RPMI7951 (cell line): ENCODE results near the gene SLA2. TPM values are rescaled to one million over a fixed set of nuclear protein-coding genes. Genes with fewer than 3 reads are reported as not detected.
"Not testable (repeated sequence)": the region's sequence is repeated elsewhere in the genome, so short reads cannot be mapped to it uniquely, and the experiment has no call there.

ENCODE experiments used
- DNase-seq: peaks from one replicate; pipeline ENCODE4 v3.0.0-alpha.2; 2012; ENCODE audit warnings: low read depth
- total RNA-seq: library from RNA; depleted of rRNA; stranded (reverse); fragments of >200 nt; shearing (Covaris generic); gene quantifications from 2 replicates; pipeline ENCODE4 v1.2.3, GENCODE V29; 2014

Gene SLA2
- total RNA-seq, 1 experiment from 2014 or later, result not detected

DNA sequence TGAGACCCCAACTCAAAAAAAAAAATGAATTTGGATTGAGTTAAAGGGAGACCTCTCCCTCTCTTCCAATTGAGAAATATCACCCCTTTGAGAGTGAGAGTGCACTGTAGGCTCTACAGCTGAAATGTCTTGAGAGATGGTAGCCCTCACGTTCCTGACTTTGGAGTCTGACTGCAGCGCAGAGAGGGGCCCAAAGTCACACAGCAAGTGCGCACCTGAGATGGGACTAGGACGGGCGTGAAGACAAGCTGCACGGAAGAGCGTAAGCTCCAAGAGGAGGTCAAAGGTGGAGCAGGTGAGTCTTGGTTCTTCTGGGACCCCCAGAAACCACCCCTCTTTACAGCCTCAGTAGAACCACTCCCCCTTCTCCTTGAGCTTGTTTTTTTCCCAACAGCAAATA, 643 bp downstream of the SLA2 start:
- no peak for DNase-seq

DNA sequence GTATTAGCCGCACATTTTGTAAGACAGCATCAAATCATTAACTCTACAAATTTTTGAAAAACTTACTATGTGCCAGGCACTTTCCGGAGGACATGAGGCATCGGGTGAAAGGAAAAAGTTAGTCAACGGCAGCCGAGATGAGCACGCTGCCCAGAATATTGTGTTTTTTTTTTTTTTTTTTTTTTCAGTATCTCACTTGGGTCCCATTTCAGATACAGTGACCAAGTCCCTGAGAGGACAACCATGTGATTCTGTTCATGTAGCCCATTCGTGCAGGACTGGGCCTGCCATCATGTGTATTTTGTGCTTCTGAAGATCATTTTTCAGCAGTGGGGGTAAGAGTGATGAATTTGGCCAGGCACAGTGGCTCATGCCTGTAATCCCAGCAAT, 1.3 kb downstream of the SLA2 start:
- no peak for DNase-seq

DNA sequence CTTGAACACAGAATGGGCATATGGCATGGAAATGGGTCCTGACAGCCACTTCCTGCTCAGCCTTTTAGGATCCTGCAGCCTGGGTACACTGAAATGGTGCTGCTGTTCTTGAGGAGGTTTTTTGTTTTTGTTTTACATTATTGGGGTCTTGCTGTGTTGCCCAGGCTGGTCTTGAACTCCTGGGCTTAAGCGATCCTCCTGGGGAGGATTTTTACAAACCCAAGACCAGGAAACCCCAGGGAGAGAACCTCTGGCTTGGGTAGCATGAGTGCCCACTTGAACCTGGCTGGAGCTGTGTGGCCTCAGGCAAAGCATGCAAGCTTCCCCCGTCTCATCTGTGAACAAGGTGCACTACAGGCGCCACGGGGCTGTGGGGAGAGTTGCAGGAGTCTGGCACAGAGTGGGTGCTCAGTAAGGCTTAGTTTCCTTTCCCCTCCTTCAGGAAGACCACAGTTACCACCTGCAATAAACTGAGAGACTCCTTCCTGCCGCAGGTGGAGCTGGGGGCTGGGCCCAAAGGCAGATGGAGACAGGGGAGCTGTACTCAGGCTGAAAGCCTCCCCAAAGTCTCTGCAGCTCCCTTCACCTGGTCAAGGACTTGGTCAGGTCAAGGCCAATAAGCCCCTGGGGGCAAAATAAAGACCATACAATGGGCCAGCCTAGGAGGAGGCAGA, 1.8 kb downstream of the SLA2 start:
- DNase-seq, result no peak

DNA sequence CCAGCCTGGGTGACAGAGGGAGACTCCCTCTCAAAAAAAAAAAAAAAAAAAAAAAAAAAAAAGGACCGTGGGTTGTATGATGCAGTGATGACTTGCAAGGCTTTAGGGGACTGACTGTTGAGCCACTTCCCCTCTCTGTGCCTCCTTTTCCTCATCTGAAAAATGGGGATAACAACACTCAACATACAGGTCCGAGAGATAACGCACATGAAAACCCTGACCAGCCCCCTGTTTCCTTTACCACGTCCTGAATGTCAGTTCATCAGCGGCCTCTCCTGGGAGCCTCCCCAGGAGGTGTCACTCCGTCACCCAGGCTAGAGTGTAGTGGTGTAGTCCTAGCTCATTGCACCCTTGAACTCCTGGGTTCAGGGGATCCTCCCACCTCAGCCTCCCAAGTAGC, 3.9 kb downstream of the SLA2 start:
- no peak for DNase-seq

DNA sequence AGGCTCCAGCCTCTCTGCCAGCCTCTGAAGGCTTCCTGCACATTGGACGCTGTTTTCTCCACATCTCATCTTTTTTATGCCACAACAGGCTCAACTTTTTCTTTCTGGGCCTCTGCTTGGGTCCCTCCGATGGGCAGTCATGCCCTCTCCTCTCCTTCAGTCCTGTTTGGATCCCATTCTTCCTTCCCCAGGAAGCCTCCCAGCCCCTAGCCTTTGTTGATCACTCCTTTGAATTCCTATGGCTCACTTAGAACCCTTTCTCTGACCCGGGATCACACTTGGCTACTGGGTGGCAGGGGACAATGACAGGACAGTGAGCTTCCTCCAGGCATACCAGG, 4.5 kb downstream of the SLA2 start:
- DNase-seq, result no peak

DNA sequence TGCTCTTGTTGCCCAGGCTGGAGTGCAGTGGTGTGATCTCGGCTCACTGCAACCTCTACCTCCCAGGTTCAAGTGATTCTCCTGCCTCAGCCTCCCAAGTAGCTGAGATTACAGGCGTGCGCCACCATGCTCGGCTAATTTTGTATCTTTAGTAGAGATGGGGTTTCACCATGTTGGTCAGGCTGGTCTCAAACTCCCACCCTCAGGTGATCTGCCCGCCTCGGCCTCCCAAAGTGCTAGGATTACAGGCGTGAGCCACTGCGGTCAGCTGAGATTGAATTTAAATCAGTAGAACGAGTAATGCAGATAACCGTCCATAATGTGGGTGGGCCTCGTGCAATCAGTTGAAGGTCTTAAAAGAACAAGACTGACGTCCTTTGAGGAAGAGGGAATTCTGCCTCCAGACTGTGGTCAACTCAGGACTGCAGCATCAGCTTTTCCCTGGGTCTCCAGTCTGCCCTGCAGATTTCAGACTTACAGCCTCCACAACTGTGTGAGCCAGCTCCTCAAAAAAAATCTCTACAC, 7.1 kb downstream of the SLA2 start:
- not testable (repeated sequence) for DNase-seq

DNA sequence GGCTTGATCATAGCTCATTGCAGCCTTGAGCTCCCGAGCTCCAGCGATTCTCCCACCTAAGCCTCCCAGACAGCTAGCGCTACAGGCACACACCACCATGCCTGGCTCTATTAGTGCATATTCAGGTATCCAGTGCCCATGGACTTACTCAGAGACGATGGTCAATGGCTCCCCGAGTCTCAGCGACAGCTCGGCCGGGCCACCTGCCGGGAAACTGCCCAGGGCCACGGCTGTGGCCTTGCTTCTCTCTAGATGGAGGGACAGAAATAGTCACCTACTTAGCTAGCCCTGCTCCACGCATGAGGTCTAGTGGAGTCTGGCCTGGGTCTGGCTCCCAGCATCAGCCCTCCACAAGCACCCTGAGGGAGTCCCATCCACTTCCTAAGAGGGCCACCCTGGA, 11.7 kb downstream of the SLA2 start:
- DNase-seq, result no peak

DNA sequence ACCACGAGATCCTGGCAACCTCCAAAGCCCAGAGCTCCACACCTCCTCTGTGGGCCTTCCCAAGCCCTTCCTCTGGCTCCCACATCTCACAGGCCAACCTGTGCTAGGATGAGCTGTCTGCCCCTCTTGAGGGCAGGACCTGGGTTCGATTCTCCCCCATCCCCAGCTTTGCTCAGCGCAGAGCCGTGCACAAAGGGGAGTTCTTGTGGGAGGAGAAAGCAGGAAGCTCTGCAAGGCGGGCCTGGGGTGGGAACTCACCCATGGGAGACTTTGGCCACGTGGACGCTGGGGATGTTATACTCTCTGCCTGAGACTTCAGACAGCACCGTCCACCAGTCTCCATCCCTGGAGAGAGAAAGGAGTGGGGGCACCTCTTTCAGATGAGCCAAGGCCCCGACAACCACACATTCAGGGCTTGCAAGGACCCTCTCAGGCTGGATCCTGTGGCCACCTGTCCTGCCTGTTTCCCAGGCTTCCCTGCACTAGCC, 12.7 kb downstream of the SLA2 start:
- no peak for DNase-seq

DNA sequence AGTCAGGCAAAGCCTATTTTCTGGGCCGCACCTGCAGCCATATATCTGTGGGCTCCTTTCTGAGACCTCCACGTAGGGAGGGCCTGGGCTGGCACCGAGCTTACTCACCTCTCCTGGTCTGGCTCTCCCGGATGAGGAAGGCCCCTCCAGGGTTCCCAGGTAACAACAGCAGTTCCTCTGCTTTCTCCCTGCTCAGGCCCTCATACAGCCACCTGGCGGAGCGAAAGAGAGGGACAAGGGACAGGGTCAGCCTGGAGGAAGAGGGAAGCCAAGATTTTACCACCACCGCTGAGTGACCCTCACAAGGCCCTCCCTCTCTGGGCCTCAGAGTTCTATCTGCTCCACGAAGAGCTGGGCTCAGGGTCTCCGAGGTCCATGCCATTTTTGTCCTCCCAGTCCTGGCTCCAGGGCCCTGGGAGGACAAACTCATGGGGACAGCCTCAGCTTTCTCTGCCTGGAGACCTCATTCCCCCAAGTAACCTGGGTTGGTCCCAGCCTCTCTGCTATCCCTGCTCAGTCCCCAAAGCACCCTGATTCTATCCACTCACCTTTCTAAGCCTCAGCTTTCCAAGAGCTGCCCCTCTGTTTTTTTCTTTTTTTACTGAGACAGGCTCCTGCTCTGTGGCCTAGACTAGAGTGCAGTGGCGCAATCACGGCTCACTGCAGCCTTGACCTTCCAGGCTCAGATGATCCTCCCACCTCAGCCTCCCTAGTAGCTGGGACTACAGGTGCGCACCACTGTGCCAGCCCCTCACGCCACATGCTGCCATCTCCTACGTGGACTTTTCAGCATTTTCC, 13.3 kb downstream of the SLA2 start:
- DNase-seq, result no peak

DNA sequence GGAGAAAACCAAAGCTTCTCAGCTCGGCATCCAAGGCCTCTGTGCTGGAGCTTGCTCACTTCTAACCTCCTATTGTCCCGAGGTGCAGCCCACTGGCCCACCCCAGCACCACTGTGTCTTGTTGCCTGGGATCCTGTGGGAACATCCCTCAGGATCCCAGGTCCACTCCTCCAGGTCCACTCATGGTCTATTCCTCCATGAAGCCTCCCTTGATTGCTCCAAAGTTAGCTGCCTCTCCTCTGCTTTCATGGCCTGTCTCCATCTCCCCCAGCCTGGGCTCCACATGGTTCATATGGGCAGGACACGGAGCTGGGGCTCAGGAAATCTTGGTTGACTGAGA, 13.9 kb downstream of the SLA2 start:
- no peak for DNase-seq

DNA sequence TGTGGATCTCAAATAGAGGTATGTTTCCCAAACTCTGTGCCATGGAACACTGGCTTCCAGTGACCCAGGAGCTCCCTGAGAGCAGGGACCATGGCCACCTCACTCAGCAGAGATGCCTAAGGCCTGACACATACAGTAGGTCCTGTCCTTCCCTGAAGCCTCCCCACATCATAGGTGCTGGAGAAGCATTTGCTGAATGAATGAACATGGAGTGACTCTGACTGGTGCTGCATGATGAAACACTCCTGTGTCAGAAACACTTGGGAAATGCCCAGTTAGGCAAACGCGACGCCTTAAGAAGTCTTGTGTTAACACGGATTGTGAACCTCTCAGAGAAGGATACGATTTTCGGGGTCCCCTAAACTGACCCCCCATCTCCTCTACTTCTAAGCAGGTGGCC, 14.3 kb downstream of the SLA2 start:
- DNase-seq, result no peak

DNA sequence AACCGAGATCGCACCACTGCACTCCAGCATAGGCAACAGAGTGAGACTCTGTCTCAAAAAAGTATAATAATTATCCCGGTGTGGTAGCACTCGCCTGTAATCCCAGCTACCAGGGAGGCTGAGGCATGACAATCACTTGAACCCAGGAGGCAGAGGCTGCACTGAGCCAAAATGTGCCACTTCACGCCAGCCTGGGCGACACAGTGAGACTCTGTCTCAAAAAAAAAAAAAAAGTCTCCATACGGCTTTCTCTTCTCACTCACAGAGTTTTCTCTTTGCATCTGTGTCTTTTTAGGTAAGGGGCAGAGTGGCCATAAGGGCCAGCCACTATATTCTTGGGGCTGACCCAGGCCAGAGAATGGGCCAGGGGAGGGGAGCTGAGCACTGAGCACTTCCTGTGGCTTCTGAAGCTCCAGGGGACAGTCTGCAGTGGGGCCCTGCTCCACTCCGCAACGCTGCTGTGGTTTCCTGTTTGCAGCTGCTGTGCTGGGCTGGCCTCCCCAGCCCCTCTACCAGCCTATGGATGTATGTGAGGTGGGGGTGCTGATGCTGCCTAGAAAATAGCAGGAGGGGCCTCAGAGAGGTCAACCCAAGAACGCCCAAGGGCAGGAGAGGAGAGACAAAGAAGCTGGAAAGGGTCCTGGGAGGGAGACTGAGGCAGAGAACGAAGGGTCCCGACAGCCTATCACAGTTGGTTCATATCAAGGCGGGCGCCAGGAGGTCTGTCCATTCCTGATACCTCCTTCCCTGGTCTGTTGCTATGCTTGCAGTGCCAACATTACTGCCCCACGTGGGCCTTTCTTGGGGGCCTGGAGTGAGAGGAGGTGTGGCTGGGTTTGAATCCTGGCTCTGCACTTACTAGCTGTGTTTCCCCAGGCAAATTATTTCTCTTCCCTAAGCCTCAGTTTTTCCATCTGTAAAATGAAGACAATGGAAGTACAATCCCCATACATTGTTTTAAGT, 16.0 kb downstream of the SLA2 start:
- no peak for DNase-seq

DNA sequence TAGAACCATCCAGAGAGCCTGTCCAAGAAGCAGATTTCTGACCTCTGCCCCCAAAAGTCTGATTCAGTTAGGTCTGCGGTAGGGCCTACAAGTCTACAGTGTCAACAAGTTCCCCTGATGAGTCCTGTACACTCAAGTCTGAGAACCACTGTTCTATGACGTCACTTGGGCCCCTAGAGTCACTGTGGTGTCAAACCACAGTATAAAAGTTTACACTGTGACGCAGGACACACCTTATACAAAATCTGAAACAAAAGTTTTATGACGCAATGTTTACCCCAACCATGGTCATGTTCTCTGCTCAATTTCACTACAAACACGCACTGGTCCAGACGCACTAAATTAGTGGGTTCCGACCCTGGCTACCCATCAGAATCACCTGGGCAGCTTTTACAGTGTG, 17.9 kb downstream of the SLA2 start:
- DNase-seq, result no peak

DNA sequence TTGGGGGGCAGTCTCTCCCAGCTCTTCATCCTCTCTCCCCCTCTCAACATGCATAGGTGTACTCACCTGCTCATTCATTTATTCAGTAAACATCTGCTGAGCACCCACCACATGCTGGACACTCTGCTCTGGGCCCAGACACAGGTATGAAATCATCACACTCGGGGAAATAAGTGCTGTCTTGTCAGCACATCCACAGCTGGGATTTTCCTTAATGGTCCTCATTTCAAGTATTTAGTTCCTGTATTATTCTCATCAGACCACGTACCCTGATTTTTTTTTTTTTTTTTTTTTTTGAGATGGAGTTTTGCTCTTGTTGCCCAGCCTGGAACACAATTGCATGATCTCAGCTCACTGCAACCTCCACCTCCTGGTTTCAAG, 21.1 kb downstream of the SLA2 start:
- DNase-seq, result no peak

DNA sequence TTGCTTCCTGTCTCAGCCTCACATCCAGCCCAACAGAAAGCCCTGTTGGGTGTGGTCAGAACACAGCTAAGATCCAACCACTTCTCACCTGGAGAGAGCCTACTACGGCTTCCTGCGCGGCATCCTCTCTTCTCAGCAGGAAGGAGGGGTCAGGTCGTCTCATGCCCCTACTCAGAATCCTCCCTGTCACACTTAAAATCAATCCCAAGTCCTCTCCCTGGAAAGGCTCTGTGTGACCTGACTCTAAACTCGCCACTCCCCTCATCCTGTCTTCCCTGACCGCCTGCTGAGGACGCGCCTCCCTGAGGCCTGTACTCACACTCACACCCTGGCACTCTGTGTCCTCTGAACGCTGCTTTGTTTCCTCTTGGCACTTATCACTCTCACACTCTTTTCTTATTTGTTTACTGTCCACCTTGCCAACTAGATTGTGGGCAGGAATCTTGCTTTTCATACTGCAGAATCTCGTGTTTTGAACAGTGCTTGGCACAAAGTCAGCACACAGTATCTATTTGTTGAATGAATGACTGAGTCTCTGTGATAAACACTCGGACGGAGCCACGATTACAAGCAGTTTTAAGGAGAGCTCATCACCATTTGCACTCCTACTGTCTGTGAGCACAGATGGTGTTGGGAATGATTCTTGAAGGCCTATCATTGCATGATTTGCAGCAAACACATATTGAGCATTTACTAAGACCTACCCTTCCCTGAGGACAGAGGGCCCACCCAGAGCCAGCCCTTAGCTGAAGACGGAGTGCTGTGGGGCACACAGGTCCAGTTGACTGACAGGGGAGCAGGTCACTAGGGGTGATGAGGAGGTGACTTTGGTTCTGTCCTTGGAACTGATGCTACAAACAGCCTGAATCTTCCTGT, 21.7 kb downstream of the SLA2 start:
- DNase-seq, result no peak

DNA sequence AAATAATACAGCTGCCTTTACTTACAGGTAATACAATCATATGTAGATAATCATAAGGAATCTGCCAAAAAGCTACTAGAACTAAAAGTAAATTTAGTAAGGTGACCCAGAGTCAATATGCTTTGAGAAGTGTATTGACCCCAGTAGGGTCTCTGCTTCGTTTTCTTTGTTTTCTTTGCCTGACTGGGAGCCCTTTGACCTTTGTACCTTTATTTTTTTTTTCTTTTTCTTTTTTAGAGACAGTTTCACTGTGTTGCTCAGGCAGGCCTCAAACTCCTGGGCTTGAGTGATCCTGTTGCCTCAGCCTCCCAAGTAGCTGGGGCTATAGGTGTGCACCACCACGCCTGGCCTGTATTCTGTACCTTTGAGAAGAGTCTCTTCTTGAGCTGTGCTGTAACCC, 22.6 kb downstream of the SLA2 start:
- no peak for DNase-seq

DNA sequence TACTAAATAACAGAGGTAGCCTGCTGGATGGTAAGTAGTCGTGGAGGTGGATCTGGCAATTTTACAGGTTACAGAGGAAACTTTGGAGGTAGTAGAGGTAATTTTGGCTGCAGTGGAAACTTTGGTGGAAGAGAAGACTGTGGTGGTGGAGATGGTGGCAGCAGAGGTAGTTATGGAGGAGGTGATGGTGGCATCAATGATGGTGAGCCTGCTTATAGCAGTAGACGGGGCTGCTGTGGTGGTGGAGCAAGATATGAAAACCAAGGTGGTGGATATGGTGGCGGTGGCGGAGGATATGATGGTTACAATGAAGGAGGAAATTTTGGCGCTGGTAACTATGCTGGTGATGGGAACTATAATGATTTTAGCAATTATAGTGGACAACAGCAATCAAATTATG, 25.1 kb downstream of the SLA2 start:
- DNase-seq, result no peak

DNA sequence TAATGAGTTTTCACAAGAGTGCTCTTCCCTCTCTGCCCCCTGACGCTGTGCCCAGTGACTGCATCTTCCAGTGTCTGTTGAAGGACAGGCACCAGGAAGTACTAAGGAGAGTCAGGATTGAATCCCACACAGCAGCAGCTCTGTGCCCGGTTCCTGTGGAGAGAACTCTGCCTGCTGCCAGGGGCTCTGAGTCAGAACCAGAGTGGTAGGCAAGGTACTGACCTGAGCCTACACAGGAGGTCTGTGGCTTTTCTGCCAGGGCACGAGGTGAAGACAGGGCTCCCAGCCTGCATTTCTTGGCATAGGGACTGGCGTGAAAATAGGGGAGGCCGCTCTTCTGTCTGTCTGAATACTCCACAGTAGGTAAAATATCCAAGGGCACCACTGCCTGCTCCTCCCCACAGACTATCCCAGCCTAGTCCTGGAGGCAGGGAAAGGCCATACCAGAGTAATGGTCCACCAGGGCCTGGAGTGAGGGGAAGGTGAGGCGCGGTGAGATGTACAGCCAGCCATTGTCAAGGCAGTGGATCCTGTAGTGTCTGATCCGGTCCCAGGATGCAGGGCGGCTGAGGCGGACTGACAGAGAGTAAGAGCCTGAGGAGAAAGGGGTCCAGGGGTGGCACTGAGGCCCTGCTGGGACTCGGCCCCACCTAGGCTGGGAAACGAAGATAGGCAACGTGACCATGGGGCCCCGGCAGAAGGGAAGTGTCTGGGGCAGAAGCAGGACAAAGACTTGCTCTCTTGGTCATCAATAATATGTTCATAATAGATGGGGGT, 31.0 kb downstream of the SLA2 start:
- no peak for DNase-seq

DNA sequence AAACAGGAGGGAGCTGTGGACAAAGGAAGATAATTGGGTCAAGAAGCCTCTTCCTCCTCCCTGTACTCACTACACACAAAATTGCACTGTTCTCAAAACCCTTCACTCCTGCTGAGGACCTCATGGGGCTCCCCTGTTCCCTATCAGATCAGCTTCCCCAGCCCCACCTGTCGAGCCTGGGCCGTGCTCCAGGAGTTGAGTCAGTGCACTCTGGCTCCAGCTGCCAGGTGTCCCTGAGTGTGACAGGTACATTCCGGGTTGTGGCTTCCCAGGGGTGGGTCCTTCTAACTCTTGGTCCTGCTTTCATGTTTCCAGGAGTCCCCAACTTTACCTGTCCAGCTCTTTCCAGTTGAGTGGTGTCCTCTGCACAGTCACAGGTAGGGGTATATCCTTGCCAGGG, 32.0 kb downstream of the SLA2 start:
- DNase-seq, result no peak

DNA sequence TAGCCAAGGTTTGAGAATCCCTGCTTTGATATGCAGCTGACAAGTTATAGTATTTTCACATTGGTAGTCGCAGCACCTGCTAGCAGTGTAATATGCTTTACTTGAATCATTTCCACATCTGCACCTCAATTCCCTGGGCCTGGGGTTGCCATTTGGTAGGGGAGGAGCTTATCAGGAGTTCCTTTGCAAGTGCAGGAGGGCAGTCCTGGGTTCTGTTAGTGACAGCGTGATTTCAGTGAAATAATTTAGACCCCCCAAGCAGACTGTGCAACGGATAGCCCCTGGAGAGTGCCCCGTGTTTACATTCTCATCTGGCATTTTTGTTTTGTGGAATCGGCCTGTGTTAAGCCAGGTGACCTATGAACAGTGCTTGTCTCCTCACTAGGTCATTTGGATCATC, 34.4 kb downstream of the SLA2 start:
- DNase-seq, result no peak

DNA sequence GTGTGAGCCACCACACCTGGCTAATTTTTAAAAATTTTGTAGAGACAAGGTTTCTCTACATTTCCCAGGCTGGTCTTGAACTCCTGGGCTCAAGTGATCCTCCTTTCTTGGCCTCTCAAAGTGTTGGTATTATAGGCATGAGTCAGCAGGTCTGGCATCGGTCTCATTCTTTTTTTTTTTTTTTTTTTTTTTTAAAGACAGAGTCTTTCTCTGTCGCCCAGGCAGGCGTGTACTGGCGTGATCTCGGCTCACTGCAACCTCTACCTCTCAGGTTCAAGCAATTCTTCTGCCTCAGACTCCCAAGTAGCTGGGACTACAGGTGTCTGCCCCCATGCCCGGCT, 37.6 kb downstream of the SLA2 start:
- DNase-seq, result not testable (repeated sequence)
